GM12892 (cell line): ENCODE measurements around the gene PALM2AKAP2.

Experiments used
- POLR2A ChIP-seq: IDR thresholded peaks from 2 replicates; pipeline ENCODE4 v1.6.1; 2011; ENCODE audit warnings: low read depth, low read length, control low read depth
- POLR2AphosphoS5 ChIP-seq: IDR thresholded peaks from 2 replicates; pipeline ENCODE4 v1.6.1; 2011; ENCODE audit warnings: low read depth, low read length, control low read depth
- TAF1 ChIP-seq: IDR thresholded peaks from 2 replicates; pipeline ENCODE4 v1.6.1; 2011; ENCODE audit warnings: low read depth, mild to moderate bottlenecking, control low read depth, low read length, borderline replicate concordance

- TF ChIP-seq POLR2A = no peak
- TF ChIP-seq POLR2AphosphoS5 = no peak
- no peak for TF ChIP-seq TAF1
Observed at GRCh38 chr9:109794361-109795012, 14.5 kb downstream of the PALM2AKAP2 start.
